ENCODE results near the gene CCDC134. TPM values are rescaled to one million over a fixed set of nuclear protein-coding genes. Genes with fewer than 3 reads are reported as not detected.
"Not testable (repeated sequence)": the region's sequence is repeated elsewhere in the genome, so short reads cannot be mapped to it uniquely, and the experiment has no call there.

The CCDC134 gene
- total RNA-seq, 2 experiments from 2014 or later, result 14.7 to 15.2 TPM

DNA sequence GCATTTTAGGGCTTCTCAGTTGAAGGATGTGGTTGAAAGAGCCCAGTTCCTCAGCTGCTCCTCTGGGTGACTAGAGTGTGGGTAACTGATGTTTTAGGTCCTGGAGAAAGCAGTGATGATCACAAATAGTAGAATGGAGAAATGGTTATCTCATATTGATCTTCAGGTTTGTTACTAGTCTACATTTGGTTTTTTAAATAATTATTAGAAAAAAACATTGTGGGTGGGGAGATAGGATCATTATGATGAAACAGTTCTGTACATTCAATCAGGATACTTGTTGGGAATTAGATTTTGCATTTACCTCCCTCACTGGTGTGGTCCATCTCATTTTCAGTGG, 57.4 kb downstream of the CCDC134 start:
- no peaks in the 10 kb centered on the region for H3K27me3 Mint-ChIP-seq
- POLR2A ChIA-PET, result interaction anchor here (0.6 to 1.8 kb wide), 9 partner anchors 13 to 758 kb away, joined by 3 to 13 read pairs (median 4); partner anchors contain the start of gene SREBF2
- H3K27ac Mint-ChIP-seq, result peak overlapping the region; percentile 95
- H3K36me3 Mint-ChIP-seq (ENCODE audit: low read depth), result peaks cover 29% of the 10 kb centered on the region
- peaks cover 79% of the 10 kb centered on the region for H3K4me1 Mint-ChIP-seq
- no peak for ATAC-seq
- H3K4me3 Mint-ChIP-seq, result no peak overlapping the region
- no peaks in the 10 kb centered on the region for H3K9me3 Mint-ChIP-seq (ENCODE audit: low read depth)
- no peak for DNase-seq
- CTCF ChIA-PET, result interaction anchor here (0.7 to 4.0 kb wide), 18 partner anchors 9 to 161 kb away, joined by 3 to 20 read pairs (median 4); partner anchors contain the start of genes CENPM and SREBF2
- intact Hi-C loops (cut with DNase I, micrococcal nuclease), result loop anchor here (1.0 to 5.0 kb wide), 8 partner anchors 15 to 907 kb away; partner anchors contain the start of genes CCDC134 (in 1 of the 2), MEI1 (in 1 of the 2), RBX1 (in 1 of the 2) and SREBF2 (in 1 of the 2)

DNA sequence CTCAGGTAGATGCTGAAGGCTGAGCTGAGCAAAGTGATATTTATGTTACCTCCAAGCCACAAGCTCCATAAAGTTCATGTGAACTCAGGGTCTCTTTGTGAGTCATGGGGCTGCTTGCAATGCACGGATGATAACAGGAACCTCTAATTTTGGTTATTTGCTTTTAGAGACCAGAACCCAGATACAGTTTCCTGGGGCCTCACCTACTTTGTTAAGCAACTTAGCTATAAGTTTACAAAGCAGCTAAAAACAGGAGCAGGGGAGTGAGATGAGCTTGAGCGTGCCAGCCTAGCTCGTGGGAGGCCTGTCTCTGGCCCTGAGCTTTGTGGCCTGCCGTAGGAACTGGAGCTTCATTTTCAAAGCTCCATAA, 61.7 kb downstream of the CCDC134 start:
- Mint-ChIP-seq H3K36me3 (ENCODE audit: low read depth) (peaks cover 33% of the 10 kb centered on the region), H3K9me3 (ENCODE audit: low read depth) (no peaks in the 10 kb centered on the region), H3K4me3 (peak overlapping the region; percentile 66), H3K4me1 (peaks cover 85% of the 10 kb centered on the region), H3K27ac (peak overlapping the region; percentile 95), H3K27me3 (no peaks in the 10 kb centered on the region)
- intact Hi-C loops (cut with DNase I, micrococcal nuclease), result loop anchor here (1.0 kb wide), 4 partner anchors 11 to 78 kb away; partner anchors contain the start of gene SREBF2 (in 1 of the 2)
- ChIA-PET CTCF (interaction anchor here (0.6 to 2.9 kb wide), 22 partner anchors 10 to 582 kb away, joined by 3 to 30 read pairs (median 4); partner anchors contain the start of genes CCDC134 and SREBF2), POLR2A (interaction anchor here (0.6 to 2.7 kb wide), 24 partner anchors 10 to 229 kb away, joined by 3 to 62 read pairs (median 6); partner anchors contain the start of genes CCDC134, CENPM, NDUFA6 and SREBF2)
- ATAC-seq, result peak; percentile 61
- peak; percentile 74 for DNase-seq

DNA sequence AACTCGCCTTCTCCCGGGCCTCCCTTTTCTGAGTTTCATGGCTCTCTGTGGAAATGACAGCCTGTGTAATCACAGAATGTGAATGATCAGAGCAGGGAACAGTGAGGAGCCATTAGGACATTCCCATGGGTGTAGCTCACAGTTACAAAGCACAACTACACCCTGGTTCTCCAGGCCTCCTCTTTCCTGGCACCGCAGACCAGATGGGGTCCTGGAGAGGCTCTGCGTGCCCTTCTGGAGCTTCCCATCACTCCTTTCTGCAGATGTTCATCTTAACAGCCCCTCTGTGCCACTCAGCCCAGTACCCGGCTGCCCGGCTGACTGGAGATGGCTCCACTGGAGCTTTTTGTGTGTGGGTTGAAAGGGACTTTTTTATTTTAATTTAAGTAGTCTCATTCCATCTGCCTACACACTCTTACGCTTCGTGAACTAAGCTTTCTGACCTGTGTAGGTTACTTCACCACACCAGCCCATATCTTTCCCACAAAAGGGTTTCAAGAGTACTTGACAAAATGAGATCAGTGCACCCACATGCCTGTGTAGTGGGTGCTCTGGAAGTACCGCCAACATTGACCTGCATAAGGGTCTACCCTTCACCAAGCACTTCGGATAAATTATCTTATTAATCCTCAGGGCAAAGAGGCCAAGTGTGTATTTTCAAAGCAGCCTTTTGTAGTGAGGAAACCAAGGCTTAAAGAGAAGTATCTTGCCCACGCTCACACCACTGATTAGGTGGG, 62.2 kb downstream of the CCDC134 start:
- DNase-seq (peak; percentile 79), ATAC-seq (peak; percentile 72)
- peak overlapping the region; percentile 95 for H3K27ac Mint-ChIP-seq
- peaks cover 81% of the 10 kb centered on the region for H3K4me1 Mint-ChIP-seq
- H3K4me3 Mint-ChIP-seq, result peak overlapping the region; percentile 66
- peaks cover 36% of the 10 kb centered on the region for H3K36me3 Mint-ChIP-seq (ENCODE audit: low read depth)
- H3K9me3 Mint-ChIP-seq (ENCODE audit: low read depth), result no peaks in the 10 kb centered on the region
- H3K27me3 Mint-ChIP-seq, result no peaks in the 10 kb centered on the region
- intact Hi-C loops (cut with DNase I, micrococcal nuclease), result loop anchor here (1.0 kb wide), 4 partner anchors 11 to 78 kb away; partner anchors contain the start of gene SREBF2 (in 1 of the 2)
- ChIA-PET POLR2A (interaction anchor here (0.6 to 2.7 kb wide), 24 partner anchors 9 to 228 kb away, joined by 3 to 62 read pairs (median 6); partner anchors contain the start of genes CCDC134, CENPM, NDUFA6 and SREBF2), CTCF (interaction anchor here (0.6 to 2.9 kb wide), 24 partner anchors 9 to 1795 kb away, joined by 3 to 30 read pairs (median 4); partner anchors contain the start of genes CCDC134 and SREBF2)

DNA sequence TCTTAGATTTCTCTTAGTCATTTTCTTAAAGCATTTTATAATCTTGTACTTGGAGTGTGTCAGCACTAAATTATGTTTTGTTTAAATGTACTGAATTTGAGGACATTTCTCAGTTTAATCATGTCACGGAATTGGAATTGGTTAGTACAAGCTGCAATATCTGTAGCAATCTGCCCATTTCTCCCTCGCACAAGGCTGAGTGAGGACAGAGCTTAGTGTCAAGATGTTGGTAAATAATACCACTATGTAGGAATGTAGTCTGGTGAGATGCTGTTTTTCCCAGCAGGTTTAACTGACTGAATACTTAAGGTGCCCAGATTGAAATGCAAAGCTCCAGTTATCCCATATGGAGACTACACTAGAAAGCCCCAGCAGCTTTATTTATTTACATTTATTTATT, 63.0 kb downstream of the CCDC134 start:
- peak overlapping the region; percentile 66 for H3K4me3 Mint-ChIP-seq
- no peak for DNase-seq
- peaks cover 74% of the 10 kb centered on the region for H3K4me1 Mint-ChIP-seq

DNA sequence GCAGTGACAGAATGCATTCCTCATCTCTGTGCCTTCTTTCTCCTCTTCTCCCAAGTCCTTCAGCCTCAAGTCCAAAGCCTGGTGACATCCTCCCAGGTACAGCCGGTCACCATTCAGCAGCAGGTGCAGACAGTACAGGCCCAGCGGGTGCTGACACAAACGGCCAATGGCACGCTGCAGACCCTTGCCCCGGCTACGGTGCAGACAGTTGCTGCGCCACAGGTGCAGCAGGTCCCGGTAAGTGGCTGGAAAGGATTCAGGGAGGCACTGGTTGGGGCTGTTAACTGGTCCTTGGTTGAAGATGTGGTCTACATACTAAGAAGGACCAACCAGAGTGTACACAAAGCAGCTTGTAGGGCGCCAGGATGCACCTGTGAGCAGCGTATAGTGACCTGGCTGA, 68.1 kb downstream of the CCDC134 start:
- intact Hi-C loops (cut with DNase I, micrococcal nuclease), result no loop called here
- DNase-seq (no peak), ATAC-seq (no peak)
- H3K4me3 Mint-ChIP-seq, result no peak overlapping the region
- H3K9me3 Mint-ChIP-seq (ENCODE audit: low read depth), result no peaks in the 10 kb centered on the region
- ChIA-PET POLR2A (interaction anchor here (0.7 kb wide), 1 partner anchor 76 kb away, joined by 3 read pairs; no protein-coding TSS in a partner anchor), CTCF (no interaction called here)
- no peak overlapping the region for H3K27ac Mint-ChIP-seq
- H3K4me1 Mint-ChIP-seq, result peaks cover 57% of the 10 kb centered on the region
- H3K36me3 Mint-ChIP-seq (ENCODE audit: low read depth), result peaks cover 66% of the 10 kb centered on the region
- no peaks in the 10 kb centered on the region for H3K27me3 Mint-ChIP-seq

More for the DNA sequence above, 63.0 kb downstream of the CCDC134 start:
- ATAC-seq, result no peak
- Mint-ChIP-seq H3K9me3 (ENCODE audit: low read depth) (no peaks in the 10 kb centered on the region), H3K27me3 (no peaks in the 10 kb centered on the region), H3K36me3 (ENCODE audit: low read depth) (peaks cover 41% of the 10 kb centered on the region), H3K27ac (peak overlapping the region; percentile 95)
- ChIA-PET POLR2A (interaction anchor here (0.9 to 2.7 kb wide), 7 partner anchors 9 to 83 kb away, joined by 3 to 62 read pairs (median 12); partner anchors contain the start of genes CCDC134, CENPM and SREBF2), CTCF (interaction anchor here (1.2 to 2.9 kb wide), 6 partner anchors 9 to 41 kb away, joined by 4 to 30 read pairs (median 11); no protein-coding TSS in a partner anchor)
- intact Hi-C loops (cut with DNase I, micrococcal nuclease), result no loop called here

DNA sequence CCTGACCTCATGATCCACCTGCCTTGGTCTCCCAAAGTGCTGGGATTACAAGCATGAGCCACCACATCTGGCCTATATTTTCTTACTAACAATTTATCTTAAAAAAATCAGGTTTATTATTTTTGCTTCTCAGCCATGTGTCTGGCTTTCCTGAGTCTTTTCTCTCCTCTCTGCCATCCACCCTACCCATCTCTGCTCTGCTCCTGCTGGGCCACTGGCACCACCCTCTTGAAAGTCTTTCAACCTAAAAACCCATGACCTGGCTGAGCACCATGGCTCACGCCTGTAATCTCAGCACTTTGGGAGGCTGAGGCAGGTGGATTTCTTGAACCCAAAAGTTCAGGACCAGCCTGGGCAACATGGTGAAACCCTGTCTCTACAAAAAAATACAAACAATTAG, 69.6 kb downstream of the CCDC134 start:
- H3K9me3 Mint-ChIP-seq (ENCODE audit: low read depth); DNase-seq; POLR2A ChIA-PET; H3K4me3 Mint-ChIP-seq; intact Hi-C loops (cut with DNase I, micrococcal nuclease); CTCF ChIA-PET; H3K27ac Mint-ChIP-seq; ATAC-seq; H3K27me3 Mint-ChIP-seq: not testable (repeated sequence)
- Mint-ChIP-seq H3K4me1 (peaks cover 61% of the 10 kb centered on the region), H3K36me3 (ENCODE audit: low read depth) (peaks cover 77% of the 10 kb centered on the region)

DNA sequence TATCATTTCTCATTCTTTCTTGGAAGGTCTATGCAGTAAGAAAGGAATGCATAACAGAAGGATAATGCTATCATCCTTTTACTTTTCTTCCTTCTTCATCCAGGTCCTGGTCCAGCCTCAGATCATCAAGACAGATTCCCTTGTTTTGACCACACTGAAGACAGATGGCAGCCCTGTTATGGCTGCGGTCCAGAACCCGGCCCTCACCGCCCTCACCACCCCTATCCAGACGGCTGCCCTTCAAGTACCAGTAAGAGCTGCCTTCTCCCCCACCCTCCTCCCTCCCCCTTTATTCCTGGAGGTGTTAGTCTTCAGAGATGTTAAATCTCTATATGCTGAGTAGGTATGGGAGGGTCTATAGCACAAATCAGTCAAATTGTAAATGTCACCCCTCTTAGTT, 70.3 kb downstream of the CCDC134 start:
- peaks cover 62% of the 10 kb centered on the region for H3K4me1 Mint-ChIP-seq
- ChIA-PET CTCF (interaction anchor here (0.7 to 2.7 kb wide), 2 partner anchors 8 to 55 kb away, joined by 3 to 30 read pairs; no protein-coding TSS in a partner anchor), POLR2A (interaction anchor here (3.2 kb wide), 1 partner anchor 8 kb away, joined by 62 read pairs; no protein-coding TSS in a partner anchor)
- ATAC-seq (no peak), DNase-seq (no peak)
- intact Hi-C loops (cut with DNase I, micrococcal nuclease), result no loop called here
- H3K4me3 Mint-ChIP-seq, result no peak overlapping the region
- no peak overlapping the region for H3K27ac Mint-ChIP-seq
- H3K27me3 Mint-ChIP-seq, result no peaks in the 10 kb centered on the region
- H3K36me3 Mint-ChIP-seq (ENCODE audit: low read depth), result peaks cover 79% of the 10 kb centered on the region
- no peaks in the 10 kb centered on the region for H3K9me3 Mint-ChIP-seq (ENCODE audit: low read depth)

DNA sequence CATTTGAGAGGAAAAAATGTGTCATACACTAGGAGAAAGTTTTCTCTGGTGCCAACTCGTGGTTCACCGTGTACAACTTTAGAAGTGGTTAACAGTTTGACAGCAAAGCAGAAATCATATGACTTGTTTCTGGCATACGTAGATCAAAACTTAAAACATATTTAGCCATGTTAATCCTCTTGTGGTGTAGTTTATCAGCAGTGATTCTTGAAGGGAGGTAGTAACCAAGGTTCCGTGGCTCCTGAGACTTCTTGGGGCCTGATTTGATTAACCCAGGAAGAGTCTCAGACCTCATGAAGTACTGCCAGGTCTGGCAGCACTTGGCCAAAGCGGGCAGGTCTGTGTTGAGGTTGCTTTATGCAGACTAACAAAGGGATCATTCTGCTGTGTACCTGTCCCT, 72.9 kb downstream of the CCDC134 start:
- Mint-ChIP-seq H3K27ac (peak overlapping the region; percentile 87), H3K9me3 (ENCODE audit: low read depth) (no peaks in the 10 kb centered on the region), H3K27me3 (no peaks in the 10 kb centered on the region), H3K4me1 (peaks cover 73% of the 10 kb centered on the region), H3K36me3 (ENCODE audit: low read depth) (peaks cover 77% of the 10 kb centered on the region), H3K4me3 (peak overlapping the region; percentile 66)
- intact Hi-C loops (cut with DNase I, micrococcal nuclease), result loop anchor here (1.0 to 2.0 kb wide), 8 partner anchors 11 to 73 kb away; partner anchors contain the start of genes CCDC134 (in 1 of the 2) and SREBF2 (in 1 of the 2)
- POLR2A ChIA-PET, result interaction anchor here (0.6 to 3.2 kb wide), 8 partner anchors 11 to 73 kb away, joined by 3 to 62 read pairs (median 7); partner anchors contain the start of gene CCDC134
- CTCF ChIA-PET, result interaction anchor here (0.6 to 4.0 kb wide), 11 partner anchors 10 to 269 kb away, joined by 3 to 30 read pairs (median 3); no protein-coding TSS in a partner anchor
- DNase-seq, result peak; percentile 70
- ATAC-seq, result peak; percentile 86

DNA sequence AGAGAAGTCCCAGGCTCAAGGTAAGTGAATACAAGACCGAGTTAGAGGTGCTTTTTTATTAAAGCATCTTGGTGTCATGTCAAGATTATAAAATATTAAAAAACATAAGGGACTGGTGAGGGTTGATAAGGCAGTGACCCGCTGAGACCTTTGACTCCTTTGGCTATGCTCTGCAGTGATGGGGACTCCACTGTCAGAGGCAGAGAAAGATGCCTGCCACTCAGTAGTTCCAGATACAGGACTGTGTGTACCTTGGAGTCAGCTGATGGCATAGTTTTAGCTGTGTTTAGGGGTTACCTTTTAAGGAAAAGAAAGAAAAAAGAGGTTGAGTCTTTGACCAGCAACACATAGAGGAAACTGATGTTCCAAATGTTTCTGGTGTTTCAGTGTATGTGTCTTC, 73.6 kb downstream of the CCDC134 start:
- H3K9me3 Mint-ChIP-seq (ENCODE audit: low read depth), result no peaks in the 10 kb centered on the region

DNA sequence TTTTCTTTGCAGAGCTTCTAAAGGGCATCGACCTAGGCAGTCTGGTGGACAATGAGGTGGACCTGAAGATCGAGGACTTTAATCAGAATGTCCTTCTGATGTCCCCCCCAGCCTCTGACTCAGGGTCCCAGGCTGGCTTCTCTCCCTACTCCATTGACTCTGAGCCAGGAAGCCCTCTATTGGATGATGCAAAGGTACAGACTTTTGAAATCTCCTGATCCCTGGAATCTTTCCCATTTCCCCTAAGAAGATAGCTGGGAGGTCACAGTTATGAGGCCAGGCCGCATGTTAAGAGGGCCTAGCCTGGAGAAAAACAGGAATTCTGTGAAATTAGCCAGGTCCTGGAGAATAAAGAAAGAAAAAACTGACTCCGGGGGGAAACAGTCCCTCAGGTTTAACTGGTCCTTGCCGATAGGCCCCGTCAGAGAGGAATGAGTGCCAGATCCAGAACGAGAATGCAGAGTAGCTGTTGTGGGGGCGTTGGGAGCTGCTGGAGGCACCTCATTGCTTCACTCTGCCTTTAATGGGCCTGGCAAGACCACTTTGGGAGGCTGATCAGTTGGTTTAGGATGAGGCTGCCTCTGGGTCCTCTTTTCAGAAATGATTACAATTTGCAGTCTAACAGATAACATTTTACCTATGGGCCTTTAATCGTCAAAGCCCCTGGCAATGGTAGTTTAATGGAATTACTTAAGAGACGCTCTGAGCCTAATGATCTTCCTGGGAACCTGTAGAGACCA, 75.2 kb downstream of the CCDC134 start:
- POLR2A ChIA-PET, result interaction anchor here (0.6 to 3.4 kb wide), 6 partner anchors 13 to 65 kb away, joined by 3 to 57 read pairs (median 6); partner anchors contain the start of gene SREBF2
- H3K4me1 Mint-ChIP-seq, result peaks cover 82% of the 10 kb centered on the region

More for the DNA sequence above, 73.6 kb downstream of the CCDC134 start:
- Mint-ChIP-seq H3K4me3 (peak overlapping the region; percentile 66), H3K36me3 (ENCODE audit: low read depth) (peaks cover 78% of the 10 kb centered on the region), H3K27me3 (no peaks in the 10 kb centered on the region), H3K27ac (peak overlapping the region; percentile 87), H3K4me1 (peaks cover 79% of the 10 kb centered on the region)
- ChIA-PET POLR2A (interaction anchor here (0.8 to 3.4 kb wide), 4 partner anchors 11 to 51 kb away, joined by 3 to 57 read pairs (median 4); no protein-coding TSS in a partner anchor), CTCF (interaction anchor here (0.6 to 4.0 kb wide), 4 partner anchors 11 to 52 kb away, joined by 3 to 23 read pairs (median 9); no protein-coding TSS in a partner anchor)
- no peak for ATAC-seq
- intact Hi-C loops (cut with DNase I, micrococcal nuclease), result no loop called here
- no peak for DNase-seq

More for the DNA sequence above, 75.2 kb downstream of the CCDC134 start:
- intact Hi-C loops (cut with DNase I, micrococcal nuclease), result loop anchor here in 1 of 2 experiments (5.0 kb wide), 1 partner anchor 37 kb away; no protein-coding TSS in a partner anchor
- H3K36me3 Mint-ChIP-seq (ENCODE audit: low read depth), result peaks cover 84% of the 10 kb centered on the region
- H3K9me3 Mint-ChIP-seq (ENCODE audit: low read depth), result no peaks in the 10 kb centered on the region
- H3K27ac Mint-ChIP-seq, result peak overlapping the region; percentile 84
- no peak for ATAC-seq
- no peak for DNase-seq
- H3K27me3 Mint-ChIP-seq, result no peaks in the 10 kb centered on the region
- CTCF ChIA-PET, result interaction anchor here (0.6 to 4.0 kb wide), 10 partner anchors 13 to 203 kb away, joined by 3 to 23 read pairs (median 4); partner anchors contain the start of gene CCDC134
- H3K4me3 Mint-ChIP-seq, result peak overlapping the region; percentile 66

Data from activated CD4-positive, alpha-beta T cell treated with anti-CD3 and anti-CD28 coated beads for 36 hours (primary cell).